ENCODE measurements around the gene PKP4.

The PKP4 gene

DNA sequence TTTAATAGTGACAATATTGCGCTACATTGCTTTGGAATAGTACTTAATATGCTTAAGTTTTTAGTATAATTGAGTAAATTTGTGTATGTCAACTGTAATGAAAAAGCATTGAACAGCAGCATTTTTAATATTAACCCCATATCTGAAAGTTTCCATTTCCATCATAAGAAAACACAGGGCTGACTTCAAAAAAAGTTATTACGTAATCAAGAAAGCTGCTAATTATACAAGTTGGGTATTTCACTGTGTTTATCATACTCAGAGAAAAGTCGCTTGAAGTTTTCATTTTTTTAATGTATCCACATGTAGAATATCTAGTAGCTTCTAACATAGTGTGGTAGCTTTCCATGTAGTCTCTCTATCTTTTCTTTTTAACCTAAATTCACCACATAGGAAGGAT, 146.5 kb downstream of the PKP4 start:
- no peak overlapping the region for H2AFZ ChIP-seq (ENCODE audit: low read length)
- no peak overlapping the region for H3K27ac ChIP-seq (ENCODE audit: low read depth, low read length, poor library complexity, severe bottlenecking)
- H3K27me3 ChIP-seq (ENCODE audit: insufficient read depth, low read length) = no peaks in the 10 kb centered on the region
- no peaks in the 10 kb centered on the region for H3K9me2 ChIP-seq (ENCODE audit: low read depth, low read length)
- H3K4me3 ChIP-seq (ENCODE audit: low read depth, low read length, poor library complexity, severe bottlenecking) = no peak overlapping the region
- no peak overlapping the region for H3K9ac ChIP-seq (ENCODE audit: low read length)
- no peaks in the 10 kb centered on the region for H3K36me3 ChIP-seq (ENCODE audit: insufficient read depth, low read length)
- TF ChIP-seq EZH2 (IDR thresholded peaks at IDR 0.05; ENCODE audit: borderline replicate concordance, low read length) = no peak
- TF ChIP-seq, protein P1, sequence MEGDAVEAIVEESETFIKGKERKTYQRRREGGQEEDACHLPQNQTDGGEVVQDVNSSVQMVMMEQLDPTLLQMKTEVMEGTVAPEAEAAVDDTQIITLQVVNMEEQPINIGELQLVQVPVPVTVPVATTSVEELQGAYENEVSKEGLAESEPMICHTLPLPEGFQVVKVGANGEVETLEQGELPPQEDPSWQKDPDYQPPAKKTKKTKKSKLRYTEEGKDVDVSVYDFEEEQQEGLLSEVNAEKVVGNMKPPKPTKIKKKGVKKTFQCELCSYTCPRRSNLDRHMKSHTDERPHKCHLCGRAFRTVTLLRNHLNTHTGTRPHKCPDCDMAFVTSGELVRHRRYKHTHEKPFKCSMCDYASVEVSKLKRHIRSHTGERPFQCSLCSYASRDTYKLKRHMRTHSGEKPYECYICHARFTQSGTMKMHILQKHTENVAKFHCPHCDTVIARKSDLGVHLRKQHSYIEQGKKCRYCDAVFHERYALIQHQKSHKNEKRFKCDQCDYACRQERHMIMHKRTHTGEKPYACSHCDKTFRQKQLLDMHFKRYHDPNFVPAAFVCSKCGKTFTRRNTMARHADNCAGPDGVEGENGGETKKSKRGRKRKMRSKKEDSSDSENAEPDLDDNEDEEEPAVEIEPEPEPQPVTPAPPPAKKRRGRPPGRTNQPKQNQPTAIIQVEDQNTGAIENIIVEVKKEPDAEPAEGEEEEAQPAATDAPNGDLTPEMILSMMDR (IDR thresholded peaks at IDR 0.05; ENCODE audit: low read length) = no peak
- H3K4me1 ChIP-seq (ENCODE audit: insufficient read depth, low read length, severe bottlenecking) = no peaks in the 10 kb centered on the region
- H3K79me2 ChIP-seq (ENCODE audit: insufficient read depth, low read length) = no peaks in the 10 kb centered on the region
- H3F3A ChIP-seq (ENCODE audit: insufficient read depth, low read length) = no peaks in the 10 kb centered on the region
- H3K4me2 ChIP-seq (ENCODE audit: low read length) = no peak overlapping the region
- H3K9me3 ChIP-seq (ENCODE audit: low read length) = no peaks in the 10 kb centered on the region
- no peaks in the 10 kb centered on the region for H4K20me1 ChIP-seq (ENCODE audit: insufficient read depth, low read length)

DNA sequence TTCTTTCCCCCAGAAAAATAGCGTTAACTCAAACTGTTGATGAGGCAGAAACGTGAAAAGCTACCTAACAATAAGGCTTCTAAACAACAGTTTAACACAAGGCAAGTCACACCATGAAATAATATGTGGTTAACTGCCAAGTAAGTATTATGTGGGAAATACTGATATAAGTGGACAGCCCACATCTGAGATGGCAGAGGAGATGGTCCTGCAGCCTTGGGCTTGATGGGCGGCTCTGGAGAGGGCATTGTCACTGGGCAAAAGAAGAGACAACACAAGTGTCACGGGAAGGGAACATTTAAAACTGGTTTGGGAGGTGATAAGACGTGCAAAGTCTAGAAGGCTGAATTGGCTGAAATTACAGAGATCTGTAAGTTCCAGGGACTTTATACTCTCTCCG, 147.2 kb downstream of the PKP4 start:
- no peak for TF ChIP-seq EZH2 (IDR thresholded peaks at IDR 0.05; ENCODE audit: borderline replicate concordance, low read length)
- TF ChIP-seq, protein P1 (IDR thresholded peaks at IDR 0.05; ENCODE audit: low read length) = no peak
- H3K79me2 ChIP-seq (ENCODE audit: insufficient read depth, low read length) = no peaks in the 10 kb centered on the region
- H2AFZ ChIP-seq (ENCODE audit: low read length) = no peak overlapping the region
- H4K20me1 ChIP-seq (ENCODE audit: insufficient read depth, low read length) = no peaks in the 10 kb centered on the region
- no peak overlapping the region for H3K4me2 ChIP-seq (ENCODE audit: low read length)
- no peaks in the 10 kb centered on the region for H3K36me3 ChIP-seq (ENCODE audit: insufficient read depth, low read length)
- H3K9me3 ChIP-seq (ENCODE audit: low read length) = no peaks in the 10 kb centered on the region
- no peak overlapping the region for H3K4me3 ChIP-seq (ENCODE audit: low read depth, low read length, poor library complexity, severe bottlenecking)
- no peaks in the 10 kb centered on the region for H3K9me2 ChIP-seq (ENCODE audit: low read depth, low read length)
- H3K27me3 ChIP-seq (ENCODE audit: insufficient read depth, low read length) = no peaks in the 10 kb centered on the region
- H3K9ac ChIP-seq (ENCODE audit: low read length) = no peak overlapping the region
- no peaks in the 10 kb centered on the region for H3K4me1 ChIP-seq (ENCODE audit: insufficient read depth, low read length, severe bottlenecking)
- no peaks in the 10 kb centered on the region for H3F3A ChIP-seq (ENCODE audit: insufficient read depth, low read length)
- no peak overlapping the region for H3K27ac ChIP-seq (ENCODE audit: low read depth, low read length, poor library complexity, severe bottlenecking)

DNA sequence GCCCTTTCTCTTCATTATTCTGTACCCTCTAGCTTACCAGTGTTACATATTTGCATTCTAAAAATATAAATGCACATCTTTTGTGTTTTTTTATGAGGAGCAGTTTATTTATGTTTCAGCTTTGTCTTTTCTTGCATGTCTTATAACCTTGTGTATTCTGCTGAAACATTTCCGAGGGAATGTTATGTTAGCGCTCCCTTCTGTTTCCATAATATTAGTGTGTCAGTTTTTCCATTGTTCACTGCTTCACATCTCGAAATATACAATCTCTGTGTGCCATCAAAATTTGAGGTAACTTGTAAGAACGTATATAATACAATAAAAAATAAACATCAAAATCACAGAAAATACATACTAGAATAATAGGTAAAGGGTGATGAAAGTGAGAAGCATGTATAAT, 153.3 kb downstream of the PKP4 start:
- no peaks in the 10 kb centered on the region for H3K9me2 ChIP-seq (ENCODE audit: low read depth, low read length)
- no peak overlapping the region for H3K9ac ChIP-seq (ENCODE audit: low read length)
- TF ChIP-seq, protein P1 (IDR thresholded peaks at IDR 0.05; ENCODE audit: low read length) = no peak
- TF ChIP-seq EZH2 (IDR thresholded peaks at IDR 0.05; ENCODE audit: borderline replicate concordance, low read length) = no peak

More for the DNA sequence above, 153.3 kb downstream of the PKP4 start:
- Histone ChIP-seq H2AFZ (ENCODE audit: low read length) (no peak overlapping the region), H3K4me2 (ENCODE audit: low read length) (no peak overlapping the region), H3K79me2 (ENCODE audit: insufficient read depth, low read length) (no peaks in the 10 kb centered on the region), H4K20me1 (ENCODE audit: insufficient read depth, low read length) (no peaks in the 10 kb centered on the region), H3K36me3 (ENCODE audit: insufficient read depth, low read length) (no peaks in the 10 kb centered on the region), H3K27me3 (ENCODE audit: insufficient read depth, low read length) (no peaks in the 10 kb centered on the region), H3K9me3 (ENCODE audit: low read length) (no peaks in the 10 kb centered on the region), H3K4me1 (ENCODE audit: insufficient read depth, low read length, severe bottlenecking) (no peaks in the 10 kb centered on the region), H3K4me3 (ENCODE audit: low read depth, low read length, poor library complexity, severe bottlenecking) (no peak overlapping the region), H3F3A (ENCODE audit: insufficient read depth, low read length) (no peaks in the 10 kb centered on the region), H3K27ac (ENCODE audit: low read depth, low read length, poor library complexity, severe bottlenecking) (no peak overlapping the region)
